Measurements from ENCODE around the gene ZNF705A. TPM values are rescaled to one million over a fixed set of nuclear protein-coding genes. Genes with fewer than 3 reads are reported as not detected.
"Not testable (repeated sequence)": the region's sequence is repeated elsewhere in the genome, so short reads cannot be mapped to it uniquely, and the experiment has no call there.

Gene ZNF705A
- polyA plus RNA-seq, 3 donors, result not detected

- 35% methylated on average over 3 of the region's 4 CpGs for WGBS (ENCODE audit: insufficient coverage)
- Mint-ChIP-seq H3K4me1 (peaks cover 61% of the 10 kb centered on the region), H3K27ac (peak overlapping the region; percentile 72 to 85 (median 77)), H3K9me3 (no peaks in the 10 kb centered on the region), H3K27me3 (ENCODE audit: low read depth in 3 of 3) (peaks cover 0 to 2% (median 0%) of the 10 kb centered on the region in 3 donors), H3K4me3 (peak overlapping the region in 1 of 2 donors; percentile 68), H3K36me3 (peaks cover 59 to 69% of the 10 kb centered on the region in 2 donors)
- Histone ChIP-seq H3K9me3 (replicated peaks in 1 of 2; ENCODE audit: control insufficient read depth in 1 of 2, insufficient read depth in 1 of 2, low read length in 2 of 2) (no peaks in the 10 kb centered on the region), H3K4me1 (ENCODE audit: control insufficient read depth in 1 of 2, insufficient read depth in 2 of 2, low read length in 2 of 2) (peaks cover 41 to 53% of the 10 kb centered on the region in 2 donors), H3K4me3 (replicated peaks in 1 of 3; ENCODE audit: low read depth in 2 of 3, low read length in 3 of 3) (peak overlapping the region in 1 of 3 experiments; percentile 92), H3K9ac (ENCODE audit: insufficient read depth, low read length, poor library complexity, severe bottlenecking) (no peak overlapping the region), H3K4me2 (replicated peaks; ENCODE audit: extremely low read depth, low read length, poor library complexity, severe bottlenecking) (peak overlapping the region; percentile 92), H3K79me2 (ENCODE audit: insufficient read depth, low read length) (peaks cover 68% of the 10 kb centered on the region), H4K20me1 (ENCODE audit: insufficient read depth, low read length) (peaks cover 36% of the 10 kb centered on the region), H3K27me3 (ENCODE audit: control insufficient read depth in 2 of 2, insufficient read depth in 2 of 2, low read length in 2 of 2) (no peaks in the 10 kb centered on the region), H2AFZ (ENCODE audit: insufficient read depth, low read depth, low read length, poor library complexity, severe bottlenecking) (no peak overlapping the region), H3K36me3 (replicated peaks in 1 of 2; ENCODE audit: control insufficient read depth in 1 of 2, insufficient read depth in 2 of 2, low read length in 2 of 2) (peaks cover 30 to 34% of the 10 kb centered on the region in 2 donors), H3K27ac (ENCODE audit: low read depth in 1 of 2, low read length in 2 of 2) (peak overlapping the region in 1 of 2 donors; percentile 61)
- intact Hi-C loops (cut with micrococcal nuclease), result no loop called here
- TF ChIP-seq CTCF (IDR thresholded peaks at IDR 0.05), result no peak
- DNase-seq, result peak; percentile 43 to 63 (median 54)
Observed at GRCh38 chr12:8127138-8127537, 29.7 kb upstream of the ZNF705A start.

- H3K4me1 Mint-ChIP-seq; H3K4me1 ChIP-seq (ENCODE audit: control insufficient read depth in 1 of 2, insufficient read depth in 2 of 2, low read length in 2 of 2); H3K27ac Mint-ChIP-seq; H3K4me2 ChIP-seq (replicated peaks; ENCODE audit: extremely low read depth, low read length, poor library complexity, severe bottlenecking); H3K4me3 Mint-ChIP-seq; intact Hi-C loops (cut with micrococcal nuclease); H2AFZ ChIP-seq (ENCODE audit: insufficient read depth, low read depth, low read length, poor library complexity, severe bottlenecking); H3K27me3 Mint-ChIP-seq (ENCODE audit: low read depth in 3 of 3); H3K27ac ChIP-seq (ENCODE audit: low read depth in 1 of 2, low read length in 2 of 2); H3K4me3 ChIP-seq (replicated peaks in 1 of 3; ENCODE audit: low read depth in 2 of 3, low read length in 3 of 3); H3K9me3 Mint-ChIP-seq; H3K9ac ChIP-seq (ENCODE audit: insufficient read depth, low read length, poor library complexity, severe bottlenecking); H3K27me3 ChIP-seq (ENCODE audit: control insufficient read depth in 2 of 2, insufficient read depth in 2 of 2, low read length in 2 of 2); DNase-seq; H3K9me3 ChIP-seq (replicated peaks in 1 of 2; ENCODE audit: control insufficient read depth in 1 of 2, insufficient read depth in 1 of 2, low read length in 2 of 2): not testable (repeated sequence)
- H3K79me2 ChIP-seq (ENCODE audit: insufficient read depth, low read length), result peaks cover 17% of the 10 kb centered on the region
- H4K20me1 ChIP-seq (ENCODE audit: insufficient read depth, low read length), result peaks cover 54% of the 10 kb centered on the region
- 95% methylated on average over 14 of the region's 18 CpGs for WGBS (ENCODE audit: insufficient coverage)
- peaks cover 83 to 96% of the 10 kb centered on the region in 2 donors for H3K36me3 Mint-ChIP-seq
- peaks cover 75 to 89% of the 10 kb centered on the region in 2 donors for H3K36me3 ChIP-seq (replicated peaks in 1 of 2; ENCODE audit: control insufficient read depth in 1 of 2, insufficient read depth in 2 of 2, low read length in 2 of 2)
Observed at GRCh38 chr12:8133636-8134397, 23.0 kb upstream of the ZNF705A start.

GRCh38 chr12:8134398-8134930, 22.4 kb upstream of the ZNF705A start:
- H3K4me2 ChIP-seq (replicated peaks; ENCODE audit: extremely low read depth, low read length, poor library complexity, severe bottlenecking); H3K9me3 ChIP-seq (replicated peaks in 1 of 2; ENCODE audit: control insufficient read depth in 1 of 2, insufficient read depth in 1 of 2, low read length in 2 of 2); H3K27me3 Mint-ChIP-seq (ENCODE audit: low read depth in 3 of 3); H3K27ac ChIP-seq (ENCODE audit: low read depth in 1 of 2, low read length in 2 of 2); H3K9me3 Mint-ChIP-seq; H3K9ac ChIP-seq (ENCODE audit: insufficient read depth, low read length, poor library complexity, severe bottlenecking); DNase-seq; H3K4me3 Mint-ChIP-seq; H3K27ac Mint-ChIP-seq; H3K27me3 ChIP-seq (ENCODE audit: control insufficient read depth in 2 of 2, insufficient read depth in 2 of 2, low read length in 2 of 2); H3K4me1 ChIP-seq (ENCODE audit: control insufficient read depth in 1 of 2, insufficient read depth in 2 of 2, low read length in 2 of 2); H3K4me3 ChIP-seq (replicated peaks in 1 of 3; ENCODE audit: low read depth in 2 of 3, low read length in 3 of 3); H2AFZ ChIP-seq (ENCODE audit: insufficient read depth, low read depth, low read length, poor library complexity, severe bottlenecking); intact Hi-C loops (cut with micrococcal nuclease); H3K4me1 Mint-ChIP-seq: not testable (repeated sequence)
- peaks cover 83 to 96% of the 10 kb centered on the region in 2 donors for H3K36me3 Mint-ChIP-seq
- Histone ChIP-seq H4K20me1 (ENCODE audit: insufficient read depth, low read length) (peaks cover 52% of the 10 kb centered on the region), H3K36me3 (replicated peaks in 1 of 2; ENCODE audit: control insufficient read depth in 1 of 2, insufficient read depth in 2 of 2, low read length in 2 of 2) (peaks cover 73 to 88% of the 10 kb centered on the region in 2 donors), H3K79me2 (ENCODE audit: insufficient read depth, low read length) (peaks cover 10% of the 10 kb centered on the region)
- WGBS (ENCODE audit: insufficient coverage), result 97% methylated on average over 15 of the region's 23 CpGs

DNA sequence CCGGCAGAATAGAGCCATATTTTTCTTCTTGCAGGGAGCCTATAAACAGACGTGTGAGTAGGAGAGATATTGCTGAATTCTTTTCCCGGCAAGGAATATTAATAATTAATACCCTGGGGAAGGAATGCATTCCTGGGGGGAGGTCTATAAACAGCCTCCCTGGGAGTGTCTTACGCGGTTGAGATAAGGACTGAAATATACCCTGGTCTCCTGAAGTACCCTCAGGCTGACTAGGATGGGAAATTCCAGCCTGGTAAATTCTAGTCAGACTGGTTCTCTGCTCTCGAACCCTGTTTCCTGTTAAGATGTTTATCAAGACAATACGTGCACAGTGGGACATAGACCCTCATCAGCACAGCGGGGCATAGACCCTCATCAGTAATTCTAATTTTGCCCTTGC, 15.2 kb upstream of the ZNF705A start:
- H3K36me3 ChIP-seq (replicated peaks in 1 of 2; ENCODE audit: control insufficient read depth in 1 of 2, insufficient read depth in 2 of 2, low read length in 2 of 2), result peaks cover 37 to 58% of the 10 kb centered on the region in 2 donors
- H3K4me3 Mint-ChIP-seq; H3K27ac Mint-ChIP-seq; DNase-seq; H3K79me2 ChIP-seq (ENCODE audit: insufficient read depth, low read length); H3K27me3 Mint-ChIP-seq (ENCODE audit: low read depth in 3 of 3); H3K9ac ChIP-seq (ENCODE audit: insufficient read depth, low read length, poor library complexity, severe bottlenecking); H3K27me3 ChIP-seq (ENCODE audit: control insufficient read depth in 2 of 2, insufficient read depth in 2 of 2, low read length in 2 of 2); H3K4me1 ChIP-seq (ENCODE audit: control insufficient read depth in 1 of 2, insufficient read depth in 2 of 2, low read length in 2 of 2); H3K4me2 ChIP-seq (replicated peaks; ENCODE audit: extremely low read depth, low read length, poor library complexity, severe bottlenecking); H3K4me1 Mint-ChIP-seq; H2AFZ ChIP-seq (ENCODE audit: insufficient read depth, low read depth, low read length, poor library complexity, severe bottlenecking); H3K4me3 ChIP-seq (replicated peaks in 1 of 3; ENCODE audit: low read depth in 2 of 3, low read length in 3 of 3); intact Hi-C loops (cut with micrococcal nuclease); H4K20me1 ChIP-seq (ENCODE audit: insufficient read depth, low read length); H3K9me3 ChIP-seq (replicated peaks in 1 of 2; ENCODE audit: control insufficient read depth in 1 of 2, insufficient read depth in 1 of 2, low read length in 2 of 2); H3K27ac ChIP-seq (ENCODE audit: low read depth in 1 of 2, low read length in 2 of 2): not testable (repeated sequence)
- 98% methylated on average over 6 of the region's 8 CpGs for WGBS (ENCODE audit: insufficient coverage)
- Mint-ChIP-seq H3K9me3 (peaks cover 9 to 18% (median 16%) of the 10 kb centered on the region in 7 donors), H3K36me3 (peaks cover 57 to 59% of the 10 kb centered on the region in 2 donors)
